ENCODE measurements around the gene IL31. TPM values are rescaled to one million over a fixed set of nuclear protein-coding genes. Genes with fewer than 3 reads are reported as not detected.

The IL31 gene
- polyA plus RNA-seq, 1 experiment, result not detected

DNA sequence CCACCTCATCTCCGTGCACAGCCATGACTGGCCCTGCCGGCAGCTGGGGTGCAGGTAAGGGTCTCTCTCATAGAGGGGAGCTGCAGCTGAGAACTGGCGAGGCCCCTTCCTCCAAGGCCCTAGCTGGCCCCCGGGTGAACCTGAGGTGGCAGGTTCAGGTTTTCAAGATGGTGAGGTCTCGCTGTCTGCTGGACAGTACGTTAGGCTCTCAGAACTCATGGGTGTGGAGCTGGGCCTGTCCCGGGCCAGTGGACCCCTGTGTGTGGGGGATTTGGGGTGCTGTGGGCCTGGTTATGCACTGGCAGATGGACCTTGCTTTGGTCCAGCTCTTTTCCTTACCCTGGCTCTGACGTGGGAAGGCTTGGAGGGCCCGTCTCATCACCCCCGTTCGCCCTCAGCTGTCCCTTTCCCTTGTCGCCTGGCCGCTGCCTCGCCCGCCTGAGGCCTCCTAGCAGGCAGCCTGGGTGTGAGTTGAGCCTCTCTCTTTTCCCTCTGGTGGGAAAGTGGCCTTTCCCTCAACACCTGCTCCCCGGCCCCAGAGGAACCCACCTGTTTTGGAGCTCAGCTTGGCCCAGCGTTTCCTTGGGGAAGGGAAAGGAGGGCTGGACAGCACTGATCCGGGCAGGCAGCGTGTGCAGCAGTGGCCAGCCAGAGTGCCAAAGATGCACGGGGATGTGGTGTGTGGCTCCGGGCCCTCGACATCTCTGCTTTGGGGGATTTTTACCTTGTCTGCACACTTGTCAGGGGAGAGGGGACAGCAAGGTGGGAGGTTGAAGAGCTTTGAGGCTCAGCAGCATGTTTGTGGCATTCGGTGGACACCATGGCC lies 28.3 kb downstream of the IL31 start:
- DNase-seq (ENCODE audit: low read depth), result no peak

DNA sequence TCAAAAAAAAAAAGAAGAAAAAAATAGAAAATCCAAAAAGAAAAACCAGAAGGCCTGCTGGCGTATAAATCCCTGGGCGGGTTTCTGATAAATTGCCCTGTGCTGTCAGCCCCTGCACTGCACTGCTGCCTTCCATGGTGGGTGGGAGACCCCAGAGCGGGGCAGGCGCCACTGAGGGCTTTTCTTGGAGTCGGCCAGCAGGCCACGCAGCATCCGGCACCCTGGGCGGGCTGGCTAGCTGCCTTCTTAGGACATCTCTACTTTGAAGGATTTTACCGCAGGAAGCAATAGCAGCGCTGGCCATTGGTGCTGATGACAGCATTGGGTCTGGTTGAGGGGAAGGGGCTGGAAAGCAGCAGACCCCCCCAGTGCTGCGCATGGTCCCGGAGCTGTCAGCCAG lies 29.1 kb downstream of the IL31 start:
- no peak overlapping the region for H3K4me3 ChIP-seq (ENCODE audit: low read depth, low read length)
- TF ChIP-seq, protein P1, sequence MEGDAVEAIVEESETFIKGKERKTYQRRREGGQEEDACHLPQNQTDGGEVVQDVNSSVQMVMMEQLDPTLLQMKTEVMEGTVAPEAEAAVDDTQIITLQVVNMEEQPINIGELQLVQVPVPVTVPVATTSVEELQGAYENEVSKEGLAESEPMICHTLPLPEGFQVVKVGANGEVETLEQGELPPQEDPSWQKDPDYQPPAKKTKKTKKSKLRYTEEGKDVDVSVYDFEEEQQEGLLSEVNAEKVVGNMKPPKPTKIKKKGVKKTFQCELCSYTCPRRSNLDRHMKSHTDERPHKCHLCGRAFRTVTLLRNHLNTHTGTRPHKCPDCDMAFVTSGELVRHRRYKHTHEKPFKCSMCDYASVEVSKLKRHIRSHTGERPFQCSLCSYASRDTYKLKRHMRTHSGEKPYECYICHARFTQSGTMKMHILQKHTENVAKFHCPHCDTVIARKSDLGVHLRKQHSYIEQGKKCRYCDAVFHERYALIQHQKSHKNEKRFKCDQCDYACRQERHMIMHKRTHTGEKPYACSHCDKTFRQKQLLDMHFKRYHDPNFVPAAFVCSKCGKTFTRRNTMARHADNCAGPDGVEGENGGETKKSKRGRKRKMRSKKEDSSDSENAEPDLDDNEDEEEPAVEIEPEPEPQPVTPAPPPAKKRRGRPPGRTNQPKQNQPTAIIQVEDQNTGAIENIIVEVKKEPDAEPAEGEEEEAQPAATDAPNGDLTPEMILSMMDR (IDR thresholded peaks at IDR 0.05; ENCODE audit: insufficient read depth, low read depth, low read length), result no peak
- POLR2A ChIA-PET, result no interaction called here
- DNase-seq (ENCODE audit: low read depth), result no peak
- CTCF ChIA-PET, result no interaction called here
- H3K36me3 ChIP-seq (ENCODE audit: control insufficient read depth, insufficient read depth, low read length), result peaks cover 21% of the 10 kb centered on the region
- no peaks in the 10 kb centered on the region for H3K27me3 ChIP-seq (ENCODE audit: control insufficient read depth, insufficient read depth, low read length)

More for the DNA sequence above, 28.3 kb downstream of the IL31 start:
- Histone ChIP-seq H3K27me3 (ENCODE audit: control insufficient read depth, insufficient read depth, low read length) (no peaks in the 10 kb centered on the region), H3K36me3 (ENCODE audit: control insufficient read depth, insufficient read depth, low read length) (peaks cover 21% of the 10 kb centered on the region), H3K4me3 (ENCODE audit: low read depth, low read length) (no peak overlapping the region)
- TF ChIP-seq, protein P1 (IDR thresholded peaks at IDR 0.05; ENCODE audit: insufficient read depth, low read depth, low read length), result no peak
- POLR2A ChIA-PET, result no interaction called here
- CTCF ChIA-PET, result interaction anchor here (3.1 kb wide), 1 partner anchor 91 kb away, joined by 16 read pairs; no protein-coding TSS in a partner anchor

DNA sequence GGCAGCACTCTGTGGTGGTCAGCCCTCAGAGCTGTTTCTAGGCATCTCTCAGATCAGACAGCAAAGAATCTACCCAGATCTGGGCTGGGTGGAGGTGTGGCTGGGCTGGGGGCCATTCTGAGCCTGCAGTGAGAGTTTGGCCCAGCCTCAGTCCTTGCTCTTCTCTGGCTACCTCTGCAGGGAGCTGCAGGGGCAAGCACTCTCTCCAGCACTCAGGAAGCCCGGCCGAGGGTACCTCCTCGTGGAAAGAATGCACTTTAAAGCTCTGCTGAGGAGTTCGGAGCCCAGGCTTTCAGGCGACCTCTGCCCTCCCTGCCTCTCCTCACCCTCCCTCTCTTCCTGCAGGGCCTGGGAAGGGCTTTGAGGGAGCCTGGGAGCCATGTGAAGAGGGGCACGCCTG lies 31.2 kb downstream of the IL31 start:
- peaks cover 29% of the 10 kb centered on the region for H3K36me3 ChIP-seq (ENCODE audit: control insufficient read depth, insufficient read depth, low read length)
- DNase-seq (ENCODE audit: low read depth), result no peak
- ChIA-PET CTCF (interaction anchor here (0.7 to 2.4 kb wide), 4 partner anchors 12 to 88 kb away, joined by 3 to 7 read pairs (median 3); no protein-coding TSS in a partner anchor), POLR2A (no interaction called here)
- no peak overlapping the region for H3K4me3 ChIP-seq (ENCODE audit: low read depth, low read length)
- no peaks in the 10 kb centered on the region for H3K27me3 ChIP-seq (ENCODE audit: control insufficient read depth, insufficient read depth, low read length)
- TF ChIP-seq, protein P1 (IDR thresholded peaks at IDR 0.05; ENCODE audit: insufficient read depth, low read depth, low read length), result no peak

DNA sequence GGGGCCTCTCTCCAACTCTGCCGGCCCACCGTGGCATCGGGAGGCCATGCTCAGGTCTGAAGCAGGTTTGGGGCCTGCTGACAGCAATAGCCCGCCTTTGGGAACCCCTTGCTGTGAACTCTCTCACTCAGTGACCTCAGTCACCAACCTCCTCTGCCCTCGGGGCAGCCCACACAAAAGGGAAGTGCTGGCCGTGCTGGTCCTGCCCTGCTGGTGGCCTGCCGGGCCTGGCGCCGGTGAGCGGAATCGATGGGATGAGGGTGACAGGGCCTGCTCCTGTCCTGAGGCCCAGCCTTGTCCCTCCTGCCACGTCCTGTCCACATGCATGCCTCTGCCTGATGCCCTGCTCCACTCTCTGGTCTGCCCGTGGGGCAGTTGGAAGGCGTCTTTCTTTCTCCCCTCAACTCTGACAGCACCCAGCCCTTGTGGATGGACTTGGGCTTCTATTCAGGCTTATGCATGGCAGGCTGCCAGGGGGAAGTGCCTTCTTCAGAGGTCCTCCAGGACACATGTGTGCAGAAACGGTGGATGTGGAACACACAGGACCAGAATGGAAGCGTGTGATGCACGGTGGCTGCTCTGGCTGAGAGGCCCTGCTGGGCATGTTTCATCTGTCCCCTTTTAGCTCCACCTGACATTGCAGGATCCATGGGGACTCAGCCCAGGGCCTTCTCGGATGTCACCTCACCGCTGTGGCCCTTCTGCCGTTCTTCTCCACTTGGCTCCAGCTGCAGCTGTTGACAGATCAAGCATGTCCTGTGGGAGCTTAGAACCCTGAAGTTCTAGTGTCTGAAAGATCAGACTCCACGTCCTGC lies 31.9 kb downstream of the IL31 start:
- Histone ChIP-seq H3K36me3 (ENCODE audit: control insufficient read depth, insufficient read depth, low read length) (peaks cover 30% of the 10 kb centered on the region), H3K27me3 (ENCODE audit: control insufficient read depth, insufficient read depth, low read length) (no peaks in the 10 kb centered on the region), H3K4me3 (ENCODE audit: low read depth, low read length) (no peak overlapping the region)
- ChIA-PET CTCF (interaction anchor here (0.5 to 2.4 kb wide), 5 partner anchors 12 to 88 kb away, joined by 3 to 7 read pairs (median 3); no protein-coding TSS in a partner anchor), POLR2A (no interaction called here)
- no peak for DNase-seq (ENCODE audit: low read depth)
- TF ChIP-seq, protein P1 (IDR thresholded peaks at IDR 0.05; ENCODE audit: insufficient read depth, low read depth, low read length), result no peak

Data from BJ (cell line).